GM23338 (cell line): ENCODE results near the gene CSPG4. TPM values are rescaled to one million over a fixed set of nuclear protein-coding genes. Genes with fewer than 3 reads are reported as not detected.
"Not testable (repeated sequence)": the region's sequence is repeated elsewhere in the genome, so short reads cannot be mapped to it uniquely, and the experiment has no call there.

Experiments used
- ATAC-seq: fragments of 200-7000 bp; cut with Tn5 transposase; 3 replicates; pipeline ENCODE4 v1.9.1; 2020
- DNase-seq: peaks from one replicate; pipeline ENCODE4 v3.0.0-alpha.2; 2015; ENCODE audit warnings: low spot score
- H2AFZ ChIP-seq: fragments of 200-600 bp; sonication (generic); 2 replicates; pipeline ENCODE4 v1.8.0; 2016; ENCODE audit warnings: antibody characterized with exemption, mild to moderate bottlenecking, moderate library complexity
- H3F3A ChIP-seq: fragments of 200-600 bp; sonication (generic); replicated peaks from 2 replicates; pipeline ENCODE4 v1.8.0; 2017; ENCODE audit warnings: antibody characterized with exemption, mixed run types, low read depth
- H3K27ac ChIP-seq: fragments of 200-600 bp; sonication (generic); 2 replicates; pipeline ENCODE4 v1.6.1; 2016; ENCODE audit warnings: low read depth
- H3K27me3 ChIP-seq: fragments of 200-600 bp; sonication (generic); 2 replicates; pipeline ENCODE4 v1.8.0; 2016; ENCODE audit warnings: mild to moderate bottlenecking, mixed run types, moderate library complexity; ENCODE audit not compliant: insufficient read depth
- H3K36me3 ChIP-seq: fragments of 200-600 bp; sonication (generic); 2 replicates; pipeline ENCODE4 v1.8.0; 2016; ENCODE audit warnings: mild to moderate bottlenecking; ENCODE audit not compliant: insufficient read depth
- H3K4me1 ChIP-seq: fragments of 200-600 bp; sonication (generic); 2 replicates; pipeline ENCODE4 v1.8.0; 2016; ENCODE audit warnings: mild to moderate bottlenecking, moderate library complexity; ENCODE audit not compliant: insufficient read depth
- H3K4me2 ChIP-seq: fragments of 200-600 bp; sonication (generic); 2 replicates; pipeline ENCODE4 v1.7.1; 2017; ENCODE audit warnings: mixed run types
- H3K4me3 ChIP-seq: fragments of 200-600 bp; sonication (generic); 2 replicates; pipeline ENCODE4 v1.6.1; 2016; ENCODE audit warnings: mixed run types
- H3K79me2 ChIP-seq: fragments of 200-600 bp; sonication (generic); replicated peaks from 2 replicates; pipeline ENCODE4 v1.8.0; 2017; ENCODE audit warnings: mild to moderate bottlenecking; ENCODE audit not compliant: insufficient read depth
- H3K9me2 ChIP-seq: fragments of 200-600 bp; sonication (generic); 2 replicates; pipeline ENCODE4 v1.8.0; 2017; ENCODE audit not compliant: insufficient read depth
- H4K20me1 ChIP-seq: fragments of 200-600 bp; sonication (generic); replicated peaks from 2 replicates; pipeline ENCODE4 v1.8.0; 2017; ENCODE audit warnings: mild to moderate bottlenecking; ENCODE audit not compliant: insufficient read depth
- H3K27ac Mint-ChIP-seq: 2 replicates; pipeline ENCODE4 v1.8.0; 2020; ENCODE audit warnings: inconsistent platforms, mild to moderate bottlenecking, moderate library complexity, mixed read lengths
- H3K27me3 Mint-ChIP-seq: 3 replicates; pipeline ENCODE4 v1.8.0; 2022; ENCODE audit warnings: low read depth, mild to moderate bottlenecking, moderate library complexity, mixed read lengths, inconsistent platforms; ENCODE audit not compliant: insufficient read depth, poor library complexity
- H3K36me3 Mint-ChIP-seq: 3 replicates; pipeline ENCODE4 v1.8.0; 2021; ENCODE audit warnings: low read depth, mild to moderate bottlenecking, inconsistent platforms, moderate library complexity, mixed read lengths
- H3K4me1 Mint-ChIP-seq: 3 replicates; pipeline ENCODE4 v1.8.0; 2020; ENCODE audit warnings: mild to moderate bottlenecking, inconsistent platforms, mixed read lengths
- H3K4me3 Mint-ChIP-seq: 3 replicates; pipeline ENCODE4 v1.8.0; 2021; ENCODE audit warnings: moderate library complexity, mild to moderate bottlenecking, inconsistent platforms, mixed read lengths
- H3K9me3 Mint-ChIP-seq: 3 replicates; pipeline ENCODE4 v1.8.0; 2020; ENCODE audit warnings: moderate library complexity, mild to moderate bottlenecking, inconsistent platforms, mixed read lengths
- CTCF ChIP-seq, 2 experiments: fragments of 200-600 bp in 1 of 2; sonication (generic) in 1 of 2; conservative IDR thresholded peaks; 2 replicates each; pipeline versions ENCODE4 v1.5.1 to v1.6.1; 2016 to 2017; ENCODE audit warnings: antibody characterized with exemption in 2 of 2, low read depth in 2 of 2, mild to moderate bottlenecking in 2 of 2, moderate library complexity in 1 of 2
- EZH2 ChIP-seq: fragments of 200-600 bp; sonication (generic); IDR thresholded peaks from one replicate; pipeline ENCODE4 v1.8.0; 2017; ENCODE audit warnings: antibody characterized with exemption, mild to moderate bottlenecking, low read depth; ENCODE audit not compliant: unreplicated experiment
- EZH2phosphoT487 ChIP-seq: fragments of 200-600 bp; sonication (generic); IDR thresholded peaks from one replicate; pipeline ENCODE4 v1.8.1; 2018; ENCODE audit warnings: antibody characterized with exemption; ENCODE audit not compliant: unreplicated experiment
- NANOG ChIP-seq: IDR thresholded peaks from 2 replicates; pipeline ENCODE4 v1.6.1; 2016; ENCODE audit warnings: antibody characterized with exemption, borderline replicate concordance
- POLR2AphosphoS5 ChIP-seq: IDR thresholded peaks from 2 replicates; pipeline ENCODE4 v1.6.1; 2016; ENCODE audit warnings: antibody characterized with exemption, low read depth
- REST ChIP-seq: IDR thresholded peaks from one replicate; pipeline ENCODE4 v1.6.1; 2018; ENCODE audit warnings: antibody characterized with exemption; ENCODE audit not compliant: unreplicated experiment
- ZNF114 ChIP-seq: fragments of 250-450 bp; sonication (Bioruptor Pico); IDR thresholded peaks from 2 replicates; pipeline ENCODE4 v1.5.0; 2020; ENCODE audit warnings: mild to moderate bottlenecking, moderate library complexity
- long read RNA-seq: library from polyadenylated mRNA; unstranded; transcript quantifications from one replicate; pipeline ENCODE4 v2.0.0, GENCODE V29; 2020; ENCODE audit not compliant: unreplicated experiment
- polyA plus RNA-seq: library from polyadenylated mRNA; unstranded; fragments of >200 nt; fragmentation: Nextera tagmentation; extraction: Ambion mirVana; gene quantifications from 2 replicates; pipeline ENCODE4 v1.2.1, GENCODE V29; 2016
- total RNA-seq: library from RNA; depleted of rRNA; stranded (reverse); fragments of >200 nt; shearing (Covaris generic); gene quantifications from 2 replicates; pipeline ENCODE4 v1.2.3, GENCODE V29; 2014; rRNA removed

Gene CSPG4
- total RNA-seq = 3.6 and 4.0 TPM in 2 replicates
- 0.27 and 0.33 TPM in 2 replicates for polyA plus RNA-seq
- long read RNA-seq, partial matches to known transcripts = 1 of 3 reads
- long read RNA-seq, other reads (novel, unspliced or antisense) = 2 of 3 reads

- Histone ChIP-seq H2AFZ (peak within 1 kb of the TSS; percentile 98), H3K27me3 (peaks cover 12% of the 10 kb centered on the region), H3K4me3 (peak within 1 kb of the TSS; percentile 79), H3K27ac (no peak within 1 kb of the TSS), H3K79me2 (no peaks in the 10 kb centered on the region), H4K20me1 (no peaks in the 10 kb centered on the region), H3K9me2 (no peaks in the 10 kb centered on the region), H3K4me1 (peaks cover 8% of the 10 kb centered on the region), H3K4me2 (peak within 1 kb of the TSS; percentile 93), H3K36me3 (no peaks in the 10 kb centered on the region), H3F3A (no peaks in the 10 kb centered on the region)
- peak; percentile 84 for ATAC-seq
- H3K27me3 Mint-ChIP-seq = peaks cover 16% of the 10 kb centered on the region
- peak; percentile 36; the same call in 1 of the 2 replicates for TF ChIP-seq POLR2AphosphoS5
- TF ChIP-seq NANOG = no peak
- peak; percentile 84 for DNase-seq
- no peak within 1 kb of the TSS for H3K27ac Mint-ChIP-seq
- peak within 1 kb of the TSS; percentile 63 for H3K4me3 Mint-ChIP-seq
- no peaks in the 10 kb centered on the region for H3K9me3 Mint-ChIP-seq
- no peaks in the 10 kb centered on the region for H3K36me3 Mint-ChIP-seq
- H3K4me1 Mint-ChIP-seq = peaks cover 18% of the 10 kb centered on the region
These were observed at the start of gene CSPG4 for GRCh38 chr15:75712668-75713337. Gene CSPG4, minus strand, starts transcription at chr15:75712848. Its CDS starts 93 bp downstream, at chr15:75712755.

- not testable (repeated sequence) for H3K79me2 ChIP-seq, H3K4me3 ChIP-seq, H3K27ac ChIP-seq, ATAC-seq, H3K9me3 Mint-ChIP-seq, H3K36me3 Mint-ChIP-seq, H4K20me1 ChIP-seq, H3F3A ChIP-seq, H3K27me3 Mint-ChIP-seq, H3K4me3 Mint-ChIP-seq, H2AFZ ChIP-seq, H3K36me3 ChIP-seq, DNase-seq, H3K27ac Mint-ChIP-seq, H3K27me3 ChIP-seq, H3K4me2 ChIP-seq, H3K9me2 ChIP-seq
- H3K4me1 Mint-ChIP-seq = peaks cover 29% of the 10 kb centered on the region
- H3K4me1 ChIP-seq = peaks cover 15% of the 10 kb centered on the region
These were observed 49.7 kb upstream of the CSPG4 start for GRCh38 chr15:75762357-75762718.

GRCh38 chr15:75761446-75762356 is 49.1 kb upstream of the CSPG4 start:
- Mint-ChIP-seq H3K4me3 (no peak overlapping the region), H3K36me3 (no peaks in the 10 kb centered on the region; the same call in 2 of the 3 replicates), H3K27ac (no peak overlapping the region), H3K27me3 (peaks cover 8% of the 10 kb centered on the region), H3K4me1 (peaks cover 29% of the 10 kb centered on the region), H3K9me3 (no peaks in the 10 kb centered on the region)
- no peaks in the 10 kb centered on the region for H3K79me2 ChIP-seq
- no peaks in the 10 kb centered on the region for H3K36me3 ChIP-seq
- peaks cover 15% of the 10 kb centered on the region for H3K4me1 ChIP-seq
- no peak overlapping the region for H2AFZ ChIP-seq
- no peaks in the 10 kb centered on the region for H3K27me3 ChIP-seq
- no peaks in the 10 kb centered on the region for H3F3A ChIP-seq
- H4K20me1 ChIP-seq = no peaks in the 10 kb centered on the region
- no peaks in the 10 kb centered on the region for H3K9me2 ChIP-seq
- ATAC-seq = no peak
- no peak overlapping the region for H3K4me2 ChIP-seq
- no peak overlapping the region for H3K4me3 ChIP-seq
- no peak overlapping the region for H3K27ac ChIP-seq
- no peak for DNase-seq
- TF ChIP-seq CTCF (conservative IDR thresholded peaks at IDR 0.05; ENCODE audit: low read depth in 2 of 2) (no peak), EZH2 (no peak), REST (no peak), EZH2phosphoT487 (no peak), POLR2AphosphoS5 (no peak), NANOG (no peak), ZNF114 (CRISPR knock-in tag) (no peak)
